Right lobe of liver (tissue), 6 donors: ENCODE data around the gene RBP5. TPM values are rescaled to one million over a fixed set of nuclear protein-coding genes. Genes with fewer than 3 reads are reported as not detected.

Source experiments
- ATAC-seq, 4 donors: fragments of 200-7000 bp; cut with Tn5 transposase; one replicate each; pipeline ENCODE4 v1.9.1; 2020; ENCODE audit warnings: mild to moderate bottlenecking in 4 of 4, moderate library complexity in 4 of 4
- DNase-seq, 3 donors: peaks; one replicate each; pipeline ENCODE4 v3.0.0-alpha.2; 2020
- H3K27ac ChIP-seq, 3 donors: fragments of 200-600 bp; one replicate each; pipeline ENCODE4 v1.8.0; 2022
- H3K27me3 ChIP-seq, 2 donors: fragments of 200-600 bp; one replicate each; pipeline ENCODE4 v1.8.0; 2022
- H3K36me3 ChIP-seq, 4 donors: fragments of 200-600 bp; sonication (generic) in 1 of 4; one replicate each; pipeline versions ENCODE4 v1.5.1 to v1.8.0; 2017 to 2022; ENCODE audit warnings: control low read depth in 1 of 4
- H3K4me1 ChIP-seq, 4 donors: fragments of 200-600 bp; sonication (generic) in 1 of 4; one replicate each; pipeline versions ENCODE4 v1.5.1 to v1.8.0; 2017 to 2022; ENCODE audit warnings: control low read depth in 1 of 4
- H3K4me3 ChIP-seq, 3 donors: fragments of 200-600 bp; one replicate each; pipeline ENCODE4 v1.8.0; 2022
- H3K9me3 ChIP-seq, 4 donors: fragments of 200-600 bp; sonication (generic) in 1 of 4; one replicate each; pipeline versions ENCODE4 v1.5.1 to v1.8.0; 2017 to 2022; ENCODE audit warnings: control low read depth in 1 of 4
- CTCF ChIP-seq, 4 donors: fragments of 200-600 bp in 3 of 4; fragments of 450-650 bp in 1 of 4; IDR thresholded peaks; one replicate each; pipeline versions ENCODE4 v1.5.1 to v1.8.0; 2016 to 2022; ENCODE audit warnings: antibody characterized with exemption in 4 of 4, mild to moderate bottlenecking in 2 of 4
- POLR2A ChIP-seq: fragments of 450-650 bp; IDR thresholded peaks from one replicate; pipeline ENCODE4 v1.6.1; 2017; ENCODE audit warnings: antibody characterized with exemption, mild to moderate bottlenecking
- WGBS: methylation state at CpG from one replicate; pipeline ENCODE4 v1.1.6; 2018; ENCODE audit warnings: low coverage, low lambda C conversion rate; ENCODE audit not compliant: insufficient coverage; ENCODE audit errors: missing lambda C conversion rate; 5-methylcytosine and 5-hydroxymethylcytosine counted together
- intact Hi-C, 2 donors: fragments of 100-400 bp; cut with DNase I; formaldehyde crosslinking; loops; one replicate each; pipeline versions ENCODE4 v1.11.2 to v1.14.1; 2022
- total RNA-seq, 6 experiments: library from RNA; depleted of rRNA in 2 of 6; stranded (reverse); fragments of >200 nt in 2 of 6; fragmentation: NEBNext Ultra II Directional in 3 of 6; extraction: Animal tissue kit (Norgen Biotek cat#: 25700) in 3 of 6; gene quantifications; one replicate each; pipeline versions ENCODE4 v1.1.0 to v1.2.4, GENCODE V29; 2016 to 2023
- donor health status: DM: no; HTN: yes; CAD: no.
- donor health status: DM: no; HTN: no; CAD: no.
- donor health status: DM: no; HTN: no; CAD: no.
- donor health status: DM: no; HTN: yes; CAD: no.
- donor health status: DM: no; HTN: yes; CAD: no.

The RBP5 gene
- total RNA-seq, 6 experiments from 2014 or later: 44.1 to 239 (median 98.2) TPM

DNA sequence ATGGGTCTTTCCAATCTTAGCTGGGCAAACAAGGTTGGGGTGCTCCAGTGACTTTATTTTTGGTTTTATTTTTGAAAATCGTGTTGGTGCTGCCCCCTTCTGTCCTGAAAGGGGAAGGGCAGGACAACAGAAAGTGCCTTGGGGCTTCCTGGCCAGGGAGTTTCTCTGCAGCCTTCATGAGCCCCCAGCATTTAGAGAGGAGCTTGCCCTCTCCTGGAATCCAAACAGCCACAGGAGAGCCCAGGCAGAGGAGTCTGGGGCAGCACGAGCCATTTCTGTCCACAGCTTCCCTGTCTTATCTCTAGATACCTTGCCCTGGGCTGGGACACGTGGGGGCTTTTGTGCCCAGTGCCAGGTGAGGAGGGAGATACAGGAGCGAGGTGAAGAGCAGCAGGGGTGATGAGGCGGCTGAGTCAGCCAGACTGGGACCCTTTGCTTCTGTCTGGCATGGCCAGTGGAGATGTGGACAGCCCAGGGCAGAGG lies 15.3 kb downstream of the RBP5 start:
- H3K36me3 ChIP-seq: peaks cover 0 to 6% (median under 1%) of the 10 kb centered on the region in 4 donors
- no peaks in the 10 kb centered on the region for H3K9me3 ChIP-seq
- ATAC-seq: peak; percentile 36 to 43 (median 42)
- no peaks in the 10 kb centered on the region for H3K27me3 ChIP-seq
- peaks cover 0 to 45% (median 16%) of the 10 kb centered on the region in 4 donors for H3K4me1 ChIP-seq
- WGBS: 0% methylated on average over 1 of the region's 5 CpGs
- peak overlapping the region in 1 of 3 donors; percentile 43 for H3K27ac ChIP-seq
- TF ChIP-seq CTCF (IDR thresholded peaks at IDR 0.05) (peak; percentile 85 to 87 (median 86)), POLR2A (no peak)
- H3K4me3 ChIP-seq: no peak overlapping the region
- peak in 1 of 3 donors; percentile 47 for DNase-seq
- intact Hi-C loops: no loop called here

- Histone ChIP-seq H3K4me1 (peaks cover 0 to 35% (median 17%) of the 10 kb centered on the region in 4 donors), H3K27me3 (no peaks in the 10 kb centered on the region), H3K27ac (peak overlapping the region in 1 of 3 donors; percentile 43), H3K9me3 (no peaks in the 10 kb centered on the region), H3K36me3 (peaks cover 0 to 6% (median under 1%) of the 10 kb centered on the region in 4 donors), H3K4me3 (no peak overlapping the region)
- DNase-seq: peak in 1 of 3 donors; percentile 37
- TF ChIP-seq POLR2A (no peak), CTCF (IDR thresholded peaks at IDR 0.05) (no peak)
- WGBS: 77% methylated on average over 4 of the region's 4 CpGs
- intact Hi-C loops: no loop called here
- no peak for ATAC-seq
These were observed 16.6 kb downstream of the RBP5 start for GRCh38 chr12:7112041-7112440.

- no peak overlapping the region for H3K4me3 ChIP-seq
- no peaks in the 10 kb centered on the region for H3K9me3 ChIP-seq
- DNase-seq (no peak), ATAC-seq (no peak)
- TF ChIP-seq POLR2A (no peak), CTCF (IDR thresholded peaks at IDR 0.05) (no peak)
- H3K4me1 ChIP-seq: peaks cover 0 to 43% (median 20%) of the 10 kb centered on the region in 4 donors
- WGBS: 43% methylated on average over 2 of the region's 5 CpGs
- H3K36me3 ChIP-seq: peaks cover 0 to 6% (median 0%) of the 10 kb centered on the region in 4 donors
- no peak overlapping the region for H3K27ac ChIP-seq
- intact Hi-C loops: no loop called here
- H3K27me3 ChIP-seq: no peaks in the 10 kb centered on the region
These were observed 18.0 kb downstream of the RBP5 start for GRCh38 chr12:7110661-7111060.

- DNase-seq: no peak
- Histone ChIP-seq H3K36me3 (peaks cover 0 to 8% (median 0%) of the 10 kb centered on the region in 4 donors), H3K4me3 (peak overlapping the region; percentile 69 to 89 (median 74)), H3K27ac (peak overlapping the region; percentile 88 to 91 (median 89)), H3K4me1 (peaks cover 0 to 51% (median 25%) of the 10 kb centered on the region in 4 donors), H3K27me3 (no peaks in the 10 kb centered on the region), H3K9me3 (no peaks in the 10 kb centered on the region)
- ATAC-seq: no peak
- intact Hi-C loops: no loop called here
- TF ChIP-seq CTCF (IDR thresholded peaks at IDR 0.05) (no peak), POLR2A (no peak)
- 33% methylated on average over 4 of the region's 5 CpGs for WGBS
These were observed 19.1 kb downstream of the RBP5 start for GRCh38 chr12:7109572-7109920.
